ENCODE measurements around the gene HRK.

The HRK gene

DNA sequence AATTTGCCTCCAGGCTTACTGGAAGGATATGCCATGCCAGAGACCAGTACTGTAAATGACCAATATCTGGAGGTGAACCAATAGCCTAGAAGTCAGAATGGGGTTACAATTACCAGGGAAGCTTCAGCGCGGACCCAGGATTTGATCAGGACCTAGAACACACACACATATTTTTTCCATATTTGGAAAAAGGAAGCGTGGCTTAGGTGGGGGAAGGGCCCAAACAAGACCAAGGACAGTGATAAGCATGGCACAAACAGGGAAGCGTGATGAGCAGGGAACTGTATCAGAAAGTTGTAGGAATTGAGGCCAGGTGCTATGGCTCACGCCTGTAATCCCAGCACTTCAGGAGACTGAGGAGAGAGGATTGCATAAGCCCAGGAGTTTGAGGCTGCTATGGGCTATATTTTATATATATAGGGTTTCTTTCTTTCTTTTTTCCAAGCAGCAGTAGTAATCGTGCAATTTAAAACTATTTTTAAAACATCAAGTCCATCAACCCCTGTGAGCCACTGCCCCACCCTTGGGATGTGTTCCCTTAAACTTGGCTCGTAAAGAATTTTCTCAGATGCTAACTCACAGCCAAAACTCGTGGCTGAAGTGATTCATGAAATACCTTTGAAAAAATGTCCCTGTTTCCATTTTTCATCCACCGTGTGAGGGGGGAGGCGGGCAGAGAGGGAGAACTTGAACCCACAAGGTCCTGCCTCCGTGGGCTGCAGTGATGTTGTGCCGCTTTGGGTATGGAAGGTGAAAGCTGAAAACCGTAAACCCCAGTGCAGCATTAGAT is 16.7 kb downstream of the HRK start:
- H3K27ac ChIP-seq = no peak overlapping the region
- TF ChIP-seq ZFX (IDR thresholded peaks at IDR 0.05) = no peak
- TF ChIP-seq, protein P1, sequence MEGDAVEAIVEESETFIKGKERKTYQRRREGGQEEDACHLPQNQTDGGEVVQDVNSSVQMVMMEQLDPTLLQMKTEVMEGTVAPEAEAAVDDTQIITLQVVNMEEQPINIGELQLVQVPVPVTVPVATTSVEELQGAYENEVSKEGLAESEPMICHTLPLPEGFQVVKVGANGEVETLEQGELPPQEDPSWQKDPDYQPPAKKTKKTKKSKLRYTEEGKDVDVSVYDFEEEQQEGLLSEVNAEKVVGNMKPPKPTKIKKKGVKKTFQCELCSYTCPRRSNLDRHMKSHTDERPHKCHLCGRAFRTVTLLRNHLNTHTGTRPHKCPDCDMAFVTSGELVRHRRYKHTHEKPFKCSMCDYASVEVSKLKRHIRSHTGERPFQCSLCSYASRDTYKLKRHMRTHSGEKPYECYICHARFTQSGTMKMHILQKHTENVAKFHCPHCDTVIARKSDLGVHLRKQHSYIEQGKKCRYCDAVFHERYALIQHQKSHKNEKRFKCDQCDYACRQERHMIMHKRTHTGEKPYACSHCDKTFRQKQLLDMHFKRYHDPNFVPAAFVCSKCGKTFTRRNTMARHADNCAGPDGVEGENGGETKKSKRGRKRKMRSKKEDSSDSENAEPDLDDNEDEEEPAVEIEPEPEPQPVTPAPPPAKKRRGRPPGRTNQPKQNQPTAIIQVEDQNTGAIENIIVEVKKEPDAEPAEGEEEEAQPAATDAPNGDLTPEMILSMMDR (conservative IDR thresholded peaks at IDR 0.05) = no peak

DNA sequence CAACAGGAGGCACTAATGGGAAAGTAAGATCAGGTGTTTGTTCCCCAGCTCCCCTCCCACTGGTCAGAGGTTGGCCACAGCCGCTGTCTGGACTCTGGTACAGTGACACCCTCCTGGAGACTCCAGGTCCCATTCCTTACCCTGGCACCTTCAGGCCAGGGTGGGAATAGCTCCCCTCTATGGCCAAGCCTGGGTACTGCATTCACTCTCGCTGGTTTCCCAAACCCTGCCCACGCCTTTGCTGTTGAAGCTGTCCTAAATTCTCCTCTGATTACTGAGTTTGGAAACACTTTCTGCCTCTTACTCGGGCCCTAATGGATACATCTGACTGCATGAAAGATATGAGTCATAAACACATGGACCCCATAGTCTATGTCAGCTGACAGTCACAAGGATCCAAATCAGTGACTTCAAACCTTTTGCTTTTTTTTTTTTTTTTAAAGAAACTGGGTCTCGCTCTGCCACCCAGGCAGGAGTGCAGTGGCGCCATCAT is 17.9 kb downstream of the HRK start:
- H3K27ac ChIP-seq = no peak overlapping the region
- TF ChIP-seq ZFX (IDR thresholded peaks at IDR 0.05) = no peak
- TF ChIP-seq, protein P1 (conservative IDR thresholded peaks at IDR 0.05) = peak; percentile 55

DNA sequence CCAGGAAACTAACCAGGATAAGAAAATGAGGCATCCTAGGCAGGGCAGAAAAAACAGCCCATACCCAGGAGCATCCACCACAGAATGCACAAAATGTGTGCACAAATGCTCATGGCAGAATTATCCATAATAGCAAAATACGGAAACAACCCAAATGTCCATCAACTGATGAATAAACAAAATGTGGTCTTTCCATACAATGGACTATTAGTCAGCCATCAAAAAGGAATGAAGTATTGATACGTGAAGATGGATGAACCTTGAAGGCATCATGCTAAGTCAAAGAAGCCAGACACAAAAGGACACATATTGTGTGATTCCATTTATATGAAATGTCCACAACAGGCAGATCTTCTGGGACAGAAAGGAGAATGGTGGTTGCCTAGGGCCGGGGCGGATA is 19.1 kb downstream of the HRK start:
- no peak overlapping the region for H3K27ac ChIP-seq
- TF ChIP-seq, protein P1 (conservative IDR thresholded peaks at IDR 0.05) = no peak
- TF ChIP-seq ZFX (IDR thresholded peaks at IDR 0.05) = no peak

DNA sequence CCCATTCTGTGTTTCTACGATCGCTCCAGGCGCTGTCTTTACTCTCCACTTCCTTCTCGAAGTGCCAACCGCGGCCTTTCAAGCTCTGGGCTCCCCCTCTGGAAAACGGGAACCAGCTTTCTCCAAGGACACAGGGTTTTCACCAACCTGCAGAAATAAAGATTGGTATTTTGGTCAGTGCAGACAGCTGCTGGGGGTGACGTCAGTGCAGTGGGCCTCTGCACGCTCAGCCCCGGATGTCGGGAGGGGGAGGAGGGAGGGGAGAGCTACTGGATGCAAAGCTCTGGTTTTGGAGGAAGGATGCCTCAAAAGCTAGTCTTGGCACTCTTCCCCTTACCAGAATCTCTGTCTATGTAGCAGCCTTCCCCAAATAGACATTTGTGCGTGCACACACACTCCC is 19.9 kb downstream of the HRK start:
- H3K27ac ChIP-seq = no peak overlapping the region
- TF ChIP-seq, protein P1 (conservative IDR thresholded peaks at IDR 0.05) = no peak
- no peak for TF ChIP-seq ZFX (IDR thresholded peaks at IDR 0.05)

DNA sequence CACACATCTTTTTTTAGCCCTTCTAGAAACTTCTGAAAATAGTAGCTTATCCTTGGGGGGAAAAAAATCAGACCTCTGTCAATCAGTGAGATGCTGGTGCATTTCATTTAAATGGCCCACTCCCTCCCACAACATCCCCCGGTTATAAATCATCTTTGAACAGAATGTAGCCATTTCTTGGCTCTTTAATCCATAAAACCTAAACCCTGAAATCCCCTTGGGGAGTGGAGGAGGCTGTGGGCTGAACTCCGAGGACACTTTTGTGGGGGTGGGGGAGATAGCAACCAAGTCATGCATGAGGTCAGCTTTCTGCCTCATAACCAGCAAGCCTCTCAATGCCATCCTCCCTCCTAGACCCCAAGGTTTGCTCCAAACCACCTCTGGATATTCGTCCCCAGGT is 21.0 kb downstream of the HRK start:
- TF ChIP-seq, protein P1 (conservative IDR thresholded peaks at IDR 0.05) = no peak
- TF ChIP-seq ZFX (IDR thresholded peaks at IDR 0.05) = no peak
- H3K27ac ChIP-seq = no peak overlapping the region

DNA sequence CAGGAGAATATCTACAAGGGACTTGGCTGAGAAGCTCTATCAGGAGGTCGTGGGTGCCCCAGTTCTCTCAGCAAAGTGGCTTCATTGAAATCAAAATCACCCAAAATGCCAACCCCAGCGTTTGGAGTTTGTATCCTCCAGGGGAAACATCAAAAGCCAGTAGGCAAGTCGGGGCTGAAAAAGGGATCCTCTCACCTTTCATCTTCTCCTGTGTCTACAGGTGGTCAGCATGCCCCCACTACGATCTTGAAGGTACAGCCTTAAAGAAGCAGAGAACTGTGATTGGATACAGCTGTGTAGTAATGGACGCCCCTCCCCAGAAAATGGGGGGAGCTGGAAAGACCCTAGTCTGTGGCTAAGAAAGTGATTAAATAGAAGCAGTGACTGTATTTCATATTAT is 22.2 kb downstream of the HRK start:
- no peak for TF ChIP-seq ZFX (IDR thresholded peaks at IDR 0.05)
- TF ChIP-seq, protein P1 (conservative IDR thresholded peaks at IDR 0.05) = no peak
- no peak overlapping the region for H3K27ac ChIP-seq

DNA sequence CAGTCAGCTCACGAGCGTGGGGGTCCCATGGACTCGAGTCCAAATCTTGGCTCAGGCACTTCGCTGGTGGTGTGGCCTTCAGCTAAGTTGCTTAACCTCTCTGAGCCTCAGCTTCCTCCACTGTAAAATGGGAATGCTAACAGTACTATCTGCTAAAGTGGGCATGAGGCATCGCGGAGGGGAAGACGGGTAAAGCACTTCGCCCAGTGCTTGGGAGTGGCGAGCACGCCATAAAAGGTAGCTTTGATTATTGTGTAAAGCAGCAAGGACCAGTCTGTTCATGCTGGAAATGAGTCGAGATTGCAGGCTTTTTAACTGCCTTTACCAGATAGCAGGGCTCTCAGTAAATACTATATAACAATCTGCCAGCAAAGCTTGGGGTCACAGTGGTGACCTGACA is 24.5 kb downstream of the HRK start:
- H3K27ac ChIP-seq = no peak overlapping the region
- no peak for TF ChIP-seq ZFX (IDR thresholded peaks at IDR 0.05)
- TF ChIP-seq, protein P1 (conservative IDR thresholded peaks at IDR 0.05) = no peak

Data from C4-2B (cell line).